Fibroblast of lung (primary cell): ENCODE measurements around the gene SMARCC1.

Experiments
- EZH2 ChIP-seq: IDR thresholded peaks from 2 replicates; pipeline ENCODE4 v1.5.1; 2012; ENCODE audit warnings: low read length, control low read depth, mild to moderate bottlenecking; ENCODE audit errors: missing control alignments
- TF ChIP-seq, protein P1 (sequence below), 2 donors: IDR thresholded peaks in 1 of 2; conservative IDR thresholded peaks in 1 of 2; 1 replicate in 1 of 2; 2 replicates in 1 of 2; pipeline ENCODE4 v1.5.1; 2011 to 2012; ENCODE audit warnings: low read length in 2 of 2, control low read depth in 1 of 2, inconsistent platforms in 1 of 2, low read depth in 1 of 2, mild to moderate bottlenecking in 1 of 2

DNA sequence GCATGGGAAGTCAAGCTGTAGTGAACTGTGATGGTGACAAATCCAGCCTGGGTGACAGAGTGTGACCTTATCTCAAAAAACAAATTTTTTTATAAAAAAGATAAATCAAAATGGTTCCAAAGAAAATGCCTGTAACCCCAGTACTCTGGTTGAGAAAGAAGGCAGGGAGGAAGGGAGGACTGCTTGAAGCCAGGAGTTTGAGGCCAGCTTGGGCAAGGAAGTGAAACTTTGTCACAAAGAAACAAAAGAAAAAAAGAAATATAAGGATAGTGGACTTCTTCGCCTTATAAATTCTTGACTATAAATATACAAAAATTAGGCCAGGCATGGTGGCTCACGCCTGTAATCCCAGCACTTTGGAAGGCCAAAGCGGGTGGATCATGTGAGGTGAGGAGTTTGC, 34.1 kb downstream of the SMARCC1 start:
- TF ChIP-seq, protein P1, sequence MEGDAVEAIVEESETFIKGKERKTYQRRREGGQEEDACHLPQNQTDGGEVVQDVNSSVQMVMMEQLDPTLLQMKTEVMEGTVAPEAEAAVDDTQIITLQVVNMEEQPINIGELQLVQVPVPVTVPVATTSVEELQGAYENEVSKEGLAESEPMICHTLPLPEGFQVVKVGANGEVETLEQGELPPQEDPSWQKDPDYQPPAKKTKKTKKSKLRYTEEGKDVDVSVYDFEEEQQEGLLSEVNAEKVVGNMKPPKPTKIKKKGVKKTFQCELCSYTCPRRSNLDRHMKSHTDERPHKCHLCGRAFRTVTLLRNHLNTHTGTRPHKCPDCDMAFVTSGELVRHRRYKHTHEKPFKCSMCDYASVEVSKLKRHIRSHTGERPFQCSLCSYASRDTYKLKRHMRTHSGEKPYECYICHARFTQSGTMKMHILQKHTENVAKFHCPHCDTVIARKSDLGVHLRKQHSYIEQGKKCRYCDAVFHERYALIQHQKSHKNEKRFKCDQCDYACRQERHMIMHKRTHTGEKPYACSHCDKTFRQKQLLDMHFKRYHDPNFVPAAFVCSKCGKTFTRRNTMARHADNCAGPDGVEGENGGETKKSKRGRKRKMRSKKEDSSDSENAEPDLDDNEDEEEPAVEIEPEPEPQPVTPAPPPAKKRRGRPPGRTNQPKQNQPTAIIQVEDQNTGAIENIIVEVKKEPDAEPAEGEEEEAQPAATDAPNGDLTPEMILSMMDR (conservative IDR thresholded peaks at IDR 0.05 in 1 of 2, IDR thresholded peaks at IDR 0.05 in 1 of 2; ENCODE audit: low read depth in 1 of 2, low read length in 2 of 2) = no peak
- TF ChIP-seq EZH2 = no peak
